H1 (cell line): ENCODE measurements around the gene C6orf120. TPM values are rescaled to one million over a fixed set of nuclear protein-coding genes. Genes with fewer than 3 reads are reported as not detected.

Experiments used
- CTCF ChIA-PET: fragments of 300-600 bp; sonication (Branson Sonifier 250); formaldehyde crosslinking; loops from one replicate; lab custom pipeline; 2021; ENCODE audit not compliant: partially characterized antibody; lab: Charles Lee
- POLR2A ChIA-PET: fragments of 300-600 bp; sonication (Branson Sonifier 250); formaldehyde crosslinking; loops from one replicate; lab custom pipeline; 2021; ENCODE audit warnings: inconsistent platforms; ENCODE audit not compliant: partially characterized antibody; lab: Charles Lee
- DNase-seq, 2 experiments: peaks; one replicate each; pipeline versions ENCODE4 v3.0.0 to v3.0.0-alpha.2; 2010 to 2022; ENCODE audit warnings: low spot score in 2 of 2, low read depth in 1 of 2, mixed read lengths in 1 of 2
- FAIRE-seq: peaks from 2 replicates; lab custom pipeline; 2011; peaks lifted over from hg19 to GRCh38; lab: Jason Lieb, UNC
- H2AFZ ChIP-seq: 2 replicates; pipeline ENCODE4 v1.8.1; 2012; ENCODE audit warnings: low read length, inconsistent platforms
- H2AK5ac ChIP-seq: 2 replicates; pipeline ENCODE4 v1.6.1; 2013; ENCODE audit warnings: low read depth, low read length
- H2BK120ac ChIP-seq: replicated peaks from 2 replicates; pipeline ENCODE3; 2013; ENCODE audit warnings: low read depth, low read length, inconsistent platforms
- H2BK12ac ChIP-seq: 2 replicates; pipeline ENCODE4 v1.6.1; 2013; ENCODE audit warnings: low read depth, low read length
- H2BK15ac ChIP-seq: 2 replicates; pipeline ENCODE4 v1.6.1; 2013; ENCODE audit warnings: low read length
- H2BK20ac ChIP-seq: 2 replicates; pipeline ENCODE4 v1.6.1; 2013; ENCODE audit warnings: low read length
- H2BK5ac ChIP-seq: 2 replicates; pipeline ENCODE4 v1.6.1; 2013; ENCODE audit warnings: low read depth, low read length
- H3K14ac ChIP-seq: 2 replicates; pipeline ENCODE4 v1.6.1; 2013; ENCODE audit warnings: inconsistent platforms; ENCODE audit not compliant: insufficient read length
- H3K18ac ChIP-seq: 2 replicates; pipeline ENCODE4 v1.6.1; 2013; ENCODE audit warnings: low read length; ENCODE audit errors: extremely low read depth
- H3K23ac ChIP-seq: 2 replicates; pipeline ENCODE4 v1.6.1; 2013; ENCODE audit warnings: inconsistent platforms; ENCODE audit not compliant: insufficient read length
- H3K23me2 ChIP-seq: 2 replicates; pipeline ENCODE4 v1.6.1; 2013; ENCODE audit warnings: low read depth, low read length
- H3K27ac ChIP-seq: 2 replicates; pipeline ENCODE4 v1.6.1; 2011; ENCODE audit warnings: low read depth, low read length, inconsistent platforms
- H3K27me3 ChIP-seq, 4 experiments: replicated peaks in 1 of 4; 1 replicate in 1 of 4; 2 replicates in 3 of 4; pipeline versions ENCODE4 v1.6.1 to v1.8.1; 2011 to 2013; ENCODE audit warnings: low read length in 3 of 4, mild to moderate bottlenecking in 3 of 4, inconsistent platforms in 2 of 4, mixed read lengths in 2 of 4, moderate library complexity in 1 of 4; ENCODE audit not compliant: control insufficient read depth in 3 of 4, insufficient read depth in 3 of 4; ENCODE audit errors: extremely low read depth in 1 of 4
- H3K36me3 ChIP-seq, 4 experiments: 2 replicates each; pipeline versions ENCODE4 v1.6.1 to v1.8.1; 2011 to 2013; ENCODE audit warnings: mild to moderate bottlenecking in 4 of 4, low read length in 3 of 4, moderate library complexity in 2 of 4, control low read depth in 1 of 4, inconsistent platforms in 1 of 4; ENCODE audit not compliant: insufficient read depth in 4 of 4, control insufficient read depth in 2 of 4
- H3K4ac ChIP-seq: replicated peaks from 2 replicates; pipeline ENCODE3; 2013; ENCODE audit warnings: low read length, low read depth, mixed read lengths, inconsistent platforms; ENCODE audit not compliant: insufficient read length
- H3K4me1 ChIP-seq, 4 experiments: replicated peaks in 1 of 4; 1 replicate in 1 of 4; 2 replicates in 3 of 4; pipeline versions ENCODE4 v1.6.1 to v1.8.1; 2011 to 2013; ENCODE audit warnings: low read length in 3 of 4, inconsistent platforms in 2 of 4, mixed read lengths in 1 of 4; ENCODE audit not compliant: insufficient read depth in 4 of 4, control insufficient read depth in 3 of 4
- H3K4me2 ChIP-seq, 2 experiments: 2 replicates each; pipeline versions ENCODE4 v1.6.1 to v1.8.1; 2011 to 2013; ENCODE audit warnings: low read depth in 2 of 2, low read length in 2 of 2, control low read depth in 1 of 2, inconsistent platforms in 1 of 2, mild to moderate bottlenecking in 1 of 2; ENCODE audit not compliant: insufficient read depth in 1 of 2
- H3K4me3 ChIP-seq, 4 experiments: fragments of 200-600, 300-600 bp in 1 of 4; sonication (generic), shearing (Covaris generic), sonication (Bioruptor Twin) in 1 of 4; 2 replicates each; pipeline versions ENCODE4 v1.5.1 to v1.8.1; 2011 to 2016; ENCODE audit warnings: low read length in 4 of 4, low read depth in 3 of 4, control low read depth in 2 of 4, inconsistent platforms in 2 of 4, mild to moderate bottlenecking in 2 of 4, mixed read lengths in 1 of 4, moderate library complexity in 1 of 4; ENCODE audit not compliant: insufficient read depth in 2 of 4; ENCODE audit errors: extremely low read depth in 1 of 4
- H3K56ac ChIP-seq: replicated peaks from 2 replicates; pipeline ENCODE3; 2013; ENCODE audit warnings: low read depth, mild to moderate bottlenecking, mixed read lengths, low read length, inconsistent platforms; ENCODE audit not compliant: insufficient read length
- H3K79me1 ChIP-seq: 2 replicates; pipeline ENCODE4 v1.6.1; 2013; ENCODE audit warnings: low read depth, low read length, control low read depth
- H3K79me2 ChIP-seq, 2 experiments: 2 replicates each; pipeline versions ENCODE4 v1.6.1 to v1.8.1; 2012 to 2013; ENCODE audit warnings: low read length in 2 of 2, mild to moderate bottlenecking in 2 of 2, inconsistent platforms in 1 of 2; ENCODE audit not compliant: insufficient read depth in 2 of 2, control insufficient read depth in 1 of 2
- H3K9ac ChIP-seq, 4 experiments: replicated peaks in 1 of 4; 1 replicate in 1 of 4; 2 replicates in 3 of 4; pipeline versions ENCODE4 v1.6.1 to v1.8.1; 2011 to 2013; ENCODE audit warnings: low read depth in 3 of 4, low read length in 3 of 4, control low read depth in 2 of 4, mild to moderate bottlenecking in 2 of 4, moderate library complexity in 2 of 4, inconsistent platforms in 1 of 4; ENCODE audit errors: extremely low read depth in 1 of 4
- H3K9me3 ChIP-seq, 2 experiments: 2 replicates each; pipeline versions ENCODE4 v1.6.1 to v1.8.1; 2012 to 2013; ENCODE audit warnings: mild to moderate bottlenecking in 2 of 2, moderate library complexity in 2 of 2, control low read depth in 1 of 2, inconsistent platforms in 1 of 2, low read depth in 1 of 2, low read length in 1 of 2, mixed read lengths in 1 of 2; ENCODE audit not compliant: insufficient read depth in 2 of 2
- H4K20me1 ChIP-seq, 2 experiments: replicated peaks in 1 of 2; 2 replicates each; pipeline versions ENCODE3 to v1.8.1; 2011 to 2013; ENCODE audit warnings: inconsistent platforms in 2 of 2, low read length in 2 of 2, mild to moderate bottlenecking in 1 of 2; ENCODE audit not compliant: insufficient read depth in 2 of 2, control insufficient read depth in 1 of 2
- H4K5ac ChIP-seq: 2 replicates; pipeline ENCODE4 v1.6.1; 2013; ENCODE audit warnings: low read length, low read depth, mixed read lengths, inconsistent platforms; ENCODE audit not compliant: insufficient read length
- H4K8ac ChIP-seq: 2 replicates; pipeline ENCODE4 v1.8.0; 2013; ENCODE audit warnings: mild to moderate bottlenecking, moderate library complexity, low read length, inconsistent platforms; ENCODE audit not compliant: insufficient read depth; ENCODE audit errors: extremely low read depth
- H4K91ac ChIP-seq: replicated peaks from 2 replicates; pipeline ENCODE3; 2013; ENCODE audit warnings: low read length, mixed read lengths, inconsistent platforms; ENCODE audit not compliant: insufficient read length
- ATF3 ChIP-seq: IDR thresholded peaks from 2 replicates; pipeline ENCODE4 v1.6.1; 2011; ENCODE audit warnings: low read depth, mild to moderate bottlenecking, low read length; ENCODE audit not compliant: insufficient read depth
- CBX5 ChIP-seq: fragments of 300-800, 300-1000 bp; sonication (generic); IDR thresholded peaks from 2 replicates; pipeline ENCODE4 v1.7.1; 2016; ENCODE audit warnings: antibody characterized with exemption, low read length, low read depth
- CREB1 ChIP-seq: IDR thresholded peaks from 2 replicates; pipeline ENCODE4 v1.6.1; 2012; ENCODE audit warnings: inconsistent platforms
- EGR1 ChIP-seq: IDR thresholded peaks from 2 replicates; pipeline ENCODE4 v1.6.1; 2011; ENCODE audit warnings: low read depth, low read length, borderline replicate concordance
- GTF2F1 ChIP-seq: IDR thresholded peaks from 2 replicates; pipeline ENCODE4 v1.6.1; 2012; ENCODE audit warnings: low read depth, low read length, improper control_type of control experiment, borderline replicate concordance
- KDM5A ChIP-seq: fragments of 200-600 bp; IDR thresholded peaks from 2 replicates; pipeline ENCODE4 v1.7.1; 2012; ENCODE audit warnings: mild to moderate bottlenecking, low read length, inconsistent platforms, mixed read lengths
- NRF1 ChIP-seq: IDR thresholded peaks from 2 replicates; pipeline ENCODE4 v1.6.1; 2011; ENCODE audit warnings: mild to moderate bottlenecking, low read depth, low read length, improper control_type of control experiment
- POU5F1 ChIP-seq: IDR thresholded peaks from 2 replicates; pipeline ENCODE4 v1.6.1; 2011; ENCODE audit warnings: low read depth, mild to moderate bottlenecking, low read length, moderate library complexity
- SAP30 ChIP-seq: fragments of 300-600 bp; sonication (generic); IDR thresholded peaks from 2 replicates; pipeline ENCODE4 v1.7.1; 2012; ENCODE audit warnings: low read length, moderate library complexity, mild to moderate bottlenecking, inconsistent platforms; ENCODE audit not compliant: insufficient read depth, insufficient replicate concordance
- SIRT6 ChIP-seq: IDR thresholded peaks from one replicate; pipeline ENCODE4 v1.7.1; 2012; ENCODE audit warnings: low read length, inconsistent platforms
- TAF7 ChIP-seq: optimal IDR thresholded peaks from 2 replicates; pipeline ENCODE3; 2011; ENCODE audit warnings: low read depth, mild to moderate bottlenecking, inconsistent platforms, low read length, moderate library complexity, borderline replicate concordance
- TBP ChIP-seq: IDR thresholded peaks from 2 replicates; pipeline ENCODE4 v1.6.1; 2011; ENCODE audit warnings: low read depth, low read length, improper control_type of control experiment
- TCF12 ChIP-seq: IDR thresholded peaks from 2 replicates; pipeline ENCODE4 v1.6.1; 2011; ENCODE audit warnings: low read depth, mild to moderate bottlenecking, low read length
- TEAD4 ChIP-seq: IDR thresholded peaks from 2 replicates; pipeline ENCODE4 v1.6.1; 2012; ENCODE audit warnings: low read depth, low read length, inconsistent platforms, mixed read lengths
- YY1 ChIP-seq: IDR thresholded peaks from 2 replicates; pipeline ENCODE4 v1.6.1; 2011; ENCODE audit warnings: low read depth, mild to moderate bottlenecking, low read length
- ZNF274 ChIP-seq: IDR thresholded peaks from 2 replicates; pipeline ENCODE4 v1.7.0; 2012; ENCODE audit warnings: low read length, borderline replicate concordance; ENCODE audit errors: extremely low read depth
- polyA plus RNA-seq, 7 experiments: library from polyadenylated mRNA; depleted of rRNA in 3 of 7; stranded (reverse) in 5 of 7; unstranded in 2 of 7; fragments of >200 nt in 5 of 7; fragments of 200-250 nt in 2 of 7; gene quantifications; 1 replicate in 5 of 7; 2 replicates in 1 of 7; 4 replicates in 1 of 7; pipeline versions ENCODE4 v1.2.1 to v1.2.3, GENCODE V29; 2011 to 2013; ENCODE audit warnings: missing spikeins in 2 of 7, mixed read lengths in 2 of 7
- total RNA-seq: library from RNA; stranded (reverse); fragmentation: NEBNext Ultra II Directional; extraction: Animal tissue kit (Norgen Biotek cat#: 25700); gene quantifications from 2 replicates; pipeline ENCODE4 v1.2.1, GENCODE V29; 2021

The C6orf120 gene
- total and polyA plus RNA-seq, 2 of the 8 experiments (the other 6 are each of a cell fraction or from before 2014, with no cell fraction given), result 16.2 to 30.6 TPM

- Histone ChIP-seq H3K18ac (no peak overlapping the region), H2BK5ac (no peak overlapping the region), H2BK15ac (no peak overlapping the region), H4K5ac (no peak overlapping the region), H3K9me3 (no peaks in the 10 kb centered on the region), H3K4me3 (no peak overlapping the region), H3K4me1 (peaks cover 0 to 9% (median 4%) of the 10 kb centered on the region in 4 experiments; a peak in 5 of 7 replicates), H3K4ac (no peak overlapping the region), H4K20me1 (peaks cover 0 to 8% of the 10 kb centered on the region in 2 experiments), H2BK120ac (no peak overlapping the region), H3K36me3 (no peaks in the 10 kb centered on the region), H3K27me3 (peaks cover 0 to 2% (median under 1%) of the 10 kb centered on the region in 4 experiments; a peak in 1 of 7 replicates), H4K91ac (no peak overlapping the region), H4K8ac (no peak overlapping the region), H3K56ac (no peak overlapping the region), H3K79me2 (peaks cover 0 to 13% of the 10 kb centered on the region in 2 experiments; a peak in 2 of 4 replicates), H3K27ac (no peak overlapping the region), H3K4me2 (no peak overlapping the region), H2AK5ac (no peak overlapping the region), H3K14ac (no peak overlapping the region), H3K9ac (no peak overlapping the region), H3K79me1 (peaks cover 3% of the 10 kb centered on the region; the same call in 1 of the 2 replicates), H3K23ac (no peak overlapping the region), H2BK20ac (no peak overlapping the region), H2BK12ac (no peak overlapping the region), H2AFZ (no peak overlapping the region), H3K23me2 (peaks cover 15% of the 10 kb centered on the region)
- no peak for DNase-seq
- no peak for FAIRE-seq
- POLR2A ChIA-PET, result interaction anchor here (0.9 to 1.7 kb wide), 2 partner anchors 14 to 25 kb away, joined by 3 to 4 read pairs; partner anchors contain the start of genes C6orf120 and WDR27
- CTCF ChIA-PET, result interaction anchor here (0.6 to 1.4 kb wide), 3 partner anchors 10 to 71 kb away, joined by 3 read pairs; no protein-coding TSS in a partner anchor
- TF ChIP-seq POU5F1 (no peak), KDM5A (no peak), SAP30 (no peak), CBX5 (no peak), CREB1 (no peak), GTF2F1 (no peak), TEAD4 (no peak), ZNF274 (no peak), NRF1 (no peak), YY1 (no peak), TAF7 (no peak), SIRT6 (no peak), TCF12 (no peak), EGR1 (no peak), TBP (no peak), ATF3 (no peak)
Observed at GRCh38 chr6:169726963-169727362, 25.0 kb downstream of the C6orf120 start.
